IPS-15b (cell line): ENCODE data around the gene MRPL43.
"Not testable (repeated sequence)": the region's sequence is repeated elsewhere in the genome, so short reads cannot be mapped to it uniquely, and the experiment has no call there.

Experiments used
- H3K27me3 ChIP-seq: one replicate; pipeline ENCODE4 v1.6.1; 2013; ENCODE audit warnings: low read length; ENCODE audit not compliant: control insufficient read depth, insufficient read depth
- H3K36me3 ChIP-seq: one replicate; pipeline ENCODE4 v1.6.1; 2013; ENCODE audit warnings: low read length; ENCODE audit not compliant: control insufficient read depth, insufficient read depth
- H3K4me1 ChIP-seq: one replicate; pipeline ENCODE4 v1.6.1; 2013; ENCODE audit warnings: mild to moderate bottlenecking, low read length; ENCODE audit not compliant: control insufficient read depth, insufficient read depth
- H3K4me3 ChIP-seq: one replicate; pipeline ENCODE4 v1.5.1; 2013; ENCODE audit warnings: low read depth, low read length
- H3K9ac ChIP-seq: one replicate; pipeline ENCODE4 v1.6.1; 2013; ENCODE audit warnings: low read depth, mild to moderate bottlenecking, low read length
- H3K9me3 ChIP-seq: one replicate; pipeline ENCODE4 v1.6.1; 2013; ENCODE audit warnings: mild to moderate bottlenecking, low read length; ENCODE audit not compliant: control insufficient read depth, insufficient read depth

The MRPL43 gene

DNA sequence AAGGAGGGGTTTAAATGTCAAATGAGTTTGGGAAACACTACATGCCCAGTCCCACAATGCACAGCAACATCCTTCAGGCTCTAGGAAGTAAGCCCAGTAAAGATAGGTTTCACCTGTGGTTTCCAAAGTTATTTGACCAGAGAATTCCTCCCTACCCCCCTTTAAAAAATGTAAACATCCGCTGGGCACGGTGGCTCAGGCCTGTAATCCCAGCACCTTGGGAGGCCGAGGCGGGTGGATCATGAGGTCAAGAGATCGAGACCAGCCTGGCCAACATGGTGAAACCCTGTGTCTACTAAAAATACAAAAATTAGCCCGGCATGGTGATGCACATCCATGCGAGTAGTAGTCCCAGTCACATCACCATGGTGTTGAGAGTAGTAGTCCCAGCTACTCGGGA lies 11.9 kb downstream of the MRPL43 start:
- not testable (repeated sequence) for H3K4me3 ChIP-seq, H3K9ac ChIP-seq, H3K9me3 ChIP-seq, H3K27me3 ChIP-seq, H3K4me1 ChIP-seq
- peaks cover 11% of the 10 kb centered on the region for H3K36me3 ChIP-seq

DNA sequence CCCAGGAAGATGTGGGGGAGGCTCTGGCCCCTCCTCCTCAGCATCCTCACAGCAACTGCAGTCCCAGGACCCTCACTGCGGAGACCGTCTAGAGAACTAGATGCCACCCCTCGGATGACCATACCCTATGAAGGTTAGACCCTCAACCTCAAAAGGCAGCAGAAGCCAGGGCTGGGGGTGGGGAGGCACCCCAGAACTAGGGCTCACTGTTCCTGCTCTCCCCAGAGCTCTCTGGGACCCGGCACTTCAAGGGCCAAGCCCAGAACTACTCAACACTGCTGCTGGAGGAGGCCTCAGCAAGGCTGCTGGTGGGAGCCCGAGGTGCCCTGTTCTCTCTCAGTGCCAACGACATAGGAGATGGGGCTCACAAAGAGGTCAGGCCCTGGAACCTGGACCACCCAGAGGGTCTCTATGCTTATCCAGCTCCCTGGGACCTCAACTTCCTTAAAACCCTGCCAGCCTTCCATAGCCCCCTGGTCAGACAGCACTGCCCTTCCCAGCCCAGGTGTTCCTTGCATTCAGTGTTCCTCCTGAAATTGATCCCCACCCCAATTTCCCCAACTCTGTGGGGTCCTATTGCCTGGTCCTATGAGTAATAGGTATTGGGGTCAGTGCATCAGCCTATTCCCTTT lies 14.3 kb downstream of the MRPL43 start:
- Histone ChIP-seq H3K4me1 (peaks cover 9% of the 10 kb centered on the region), H3K9ac (no peak overlapping the region), H3K9me3 (no peaks in the 10 kb centered on the region), H3K36me3 (peaks cover 4% of the 10 kb centered on the region), H3K4me3 (no peak overlapping the region), H3K27me3 (peaks cover 7% of the 10 kb centered on the region)

DNA sequence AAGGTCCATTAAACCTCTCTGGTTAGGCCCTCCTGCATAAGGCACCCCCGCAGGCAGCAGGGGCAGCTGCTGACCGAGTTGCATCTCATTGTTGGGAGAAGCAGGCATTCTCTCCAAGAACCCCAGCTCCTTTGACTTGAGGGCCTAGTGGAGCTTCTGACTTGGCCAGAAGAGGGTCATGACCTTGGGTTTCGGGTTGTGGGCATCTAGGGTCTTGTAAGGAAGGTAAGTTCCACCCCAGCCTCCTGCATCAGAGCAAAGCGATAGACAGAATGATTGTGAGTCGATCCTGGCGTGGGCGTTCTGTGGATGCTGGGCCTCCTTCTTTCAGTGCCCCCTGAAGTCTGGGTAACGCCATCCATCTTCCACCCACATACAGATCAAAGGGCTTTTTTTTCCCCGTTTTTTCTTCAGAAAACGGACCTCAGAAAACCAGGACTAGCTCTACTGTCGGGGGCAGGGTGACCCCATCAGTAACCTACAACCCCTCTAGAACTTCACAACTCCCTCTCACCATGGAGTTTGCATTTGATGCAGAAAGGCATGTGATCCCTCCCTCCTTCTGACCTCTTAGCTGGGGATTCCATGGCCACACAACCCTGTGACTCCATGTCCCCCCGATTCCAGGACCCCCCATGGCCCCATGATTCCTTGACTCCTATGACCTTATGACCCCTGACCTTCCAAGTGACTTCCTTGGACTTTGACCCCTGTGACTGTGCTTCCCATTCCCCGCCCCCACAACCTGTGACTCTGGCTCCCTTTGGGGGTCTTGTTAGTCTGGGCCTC lies 15.0 kb downstream of the MRPL43 start:
- H3K9ac ChIP-seq = no peak overlapping the region
- H3K27me3 ChIP-seq = peaks cover 7% of the 10 kb centered on the region
- no peaks in the 10 kb centered on the region for H3K9me3 ChIP-seq
- no peak overlapping the region for H3K4me3 ChIP-seq
- peaks cover 4% of the 10 kb centered on the region for H3K36me3 ChIP-seq
- H3K4me1 ChIP-seq = peaks cover 9% of the 10 kb centered on the region

DNA sequence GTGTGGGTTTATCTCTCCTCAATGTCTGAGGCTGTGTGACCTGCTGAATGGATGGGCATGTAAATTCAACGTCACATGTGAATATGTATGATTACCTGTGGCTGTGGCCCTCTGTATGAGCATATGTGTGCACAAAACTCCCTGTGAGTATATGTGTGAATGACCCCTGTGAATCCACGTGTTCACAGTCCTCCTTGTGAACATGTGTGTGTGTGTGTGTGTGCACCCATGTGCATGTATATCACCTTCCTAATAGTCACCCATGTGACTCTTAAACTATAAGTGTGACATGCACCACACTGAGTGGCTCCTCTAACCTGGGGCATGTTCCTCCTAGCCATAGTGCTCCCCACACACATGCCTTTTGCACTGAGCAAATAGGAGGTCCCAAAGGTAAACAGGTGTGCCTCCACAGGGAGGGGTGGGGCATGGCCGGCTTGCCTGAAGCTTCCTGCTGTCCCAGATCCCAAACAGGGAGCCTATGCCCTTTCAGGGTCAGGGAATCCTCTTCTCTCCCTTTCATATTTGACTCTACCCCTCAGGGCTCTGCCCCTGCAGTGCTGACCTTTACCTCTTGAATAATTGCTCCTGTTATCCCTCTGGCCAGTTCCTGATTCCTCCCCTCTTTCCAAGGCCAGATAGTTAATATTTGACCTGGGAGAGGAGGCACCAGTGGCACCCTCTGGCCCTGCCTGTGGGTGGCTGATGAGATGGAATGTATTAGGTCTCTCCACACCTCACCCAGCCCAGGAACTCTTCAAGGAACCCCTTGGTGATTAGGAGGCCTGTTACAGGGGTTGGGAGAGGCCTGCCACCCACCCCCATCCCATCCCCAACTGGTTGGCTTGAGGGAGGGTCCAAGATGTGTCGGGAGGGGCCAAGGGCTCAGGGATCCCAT lies 16.1 kb downstream of the MRPL43 start:
- peaks cover 9% of the 10 kb centered on the region for H3K4me1 ChIP-seq
- no peaks in the 10 kb centered on the region for H3K9me3 ChIP-seq
- no peak overlapping the region for H3K9ac ChIP-seq
- peaks cover 7% of the 10 kb centered on the region for H3K27me3 ChIP-seq
- H3K4me3 ChIP-seq = no peak overlapping the region
- H3K36me3 ChIP-seq = peaks cover 4% of the 10 kb centered on the region

DNA sequence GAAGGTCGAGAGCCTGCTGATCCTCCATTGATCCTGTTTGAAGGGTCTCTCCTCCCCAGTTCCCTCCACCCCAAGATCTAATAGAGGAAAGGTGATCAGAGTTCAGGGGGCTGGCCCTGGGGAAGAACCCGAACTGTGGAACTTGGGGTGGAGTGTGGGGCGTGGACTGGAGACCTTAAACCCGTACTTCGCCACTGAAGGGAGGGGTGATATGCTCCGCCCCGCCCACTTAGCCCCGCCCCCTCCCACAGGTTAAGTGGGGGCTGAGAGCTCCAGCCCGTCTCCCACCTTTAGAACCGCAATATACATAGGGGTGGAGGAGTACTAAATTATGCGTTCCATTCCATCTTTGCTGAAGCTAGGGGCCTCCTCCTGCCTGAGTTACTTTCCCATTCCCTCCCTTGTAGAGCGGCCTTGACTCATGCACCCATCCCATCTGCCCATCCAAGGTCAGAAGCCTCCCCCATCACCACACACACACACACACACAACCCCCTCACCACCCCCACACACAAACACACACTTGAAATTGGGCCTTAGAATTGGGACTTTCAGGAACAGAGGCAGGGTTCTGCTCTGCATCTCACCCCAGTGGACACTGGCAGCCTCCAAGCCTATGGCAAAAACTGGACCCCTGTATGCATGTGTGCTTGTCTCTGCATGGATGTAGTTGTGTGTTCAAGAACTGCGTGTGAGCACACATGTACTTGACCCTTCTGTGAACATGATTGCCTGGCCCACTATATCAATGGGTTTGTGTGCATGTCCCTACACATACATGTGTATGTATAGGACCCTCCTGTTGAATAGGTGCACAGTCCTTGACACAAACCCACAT lies 17.0 kb downstream of the MRPL43 start:
- H3K27me3 ChIP-seq = peaks cover 7% of the 10 kb centered on the region
- H3K4me3 ChIP-seq = peak overlapping the region; percentile 80
- H3K4me1 ChIP-seq = peaks cover 9% of the 10 kb centered on the region
- no peak overlapping the region for H3K9ac ChIP-seq
- H3K9me3 ChIP-seq = no peaks in the 10 kb centered on the region
- H3K36me3 ChIP-seq = peaks cover 4% of the 10 kb centered on the region

DNA sequence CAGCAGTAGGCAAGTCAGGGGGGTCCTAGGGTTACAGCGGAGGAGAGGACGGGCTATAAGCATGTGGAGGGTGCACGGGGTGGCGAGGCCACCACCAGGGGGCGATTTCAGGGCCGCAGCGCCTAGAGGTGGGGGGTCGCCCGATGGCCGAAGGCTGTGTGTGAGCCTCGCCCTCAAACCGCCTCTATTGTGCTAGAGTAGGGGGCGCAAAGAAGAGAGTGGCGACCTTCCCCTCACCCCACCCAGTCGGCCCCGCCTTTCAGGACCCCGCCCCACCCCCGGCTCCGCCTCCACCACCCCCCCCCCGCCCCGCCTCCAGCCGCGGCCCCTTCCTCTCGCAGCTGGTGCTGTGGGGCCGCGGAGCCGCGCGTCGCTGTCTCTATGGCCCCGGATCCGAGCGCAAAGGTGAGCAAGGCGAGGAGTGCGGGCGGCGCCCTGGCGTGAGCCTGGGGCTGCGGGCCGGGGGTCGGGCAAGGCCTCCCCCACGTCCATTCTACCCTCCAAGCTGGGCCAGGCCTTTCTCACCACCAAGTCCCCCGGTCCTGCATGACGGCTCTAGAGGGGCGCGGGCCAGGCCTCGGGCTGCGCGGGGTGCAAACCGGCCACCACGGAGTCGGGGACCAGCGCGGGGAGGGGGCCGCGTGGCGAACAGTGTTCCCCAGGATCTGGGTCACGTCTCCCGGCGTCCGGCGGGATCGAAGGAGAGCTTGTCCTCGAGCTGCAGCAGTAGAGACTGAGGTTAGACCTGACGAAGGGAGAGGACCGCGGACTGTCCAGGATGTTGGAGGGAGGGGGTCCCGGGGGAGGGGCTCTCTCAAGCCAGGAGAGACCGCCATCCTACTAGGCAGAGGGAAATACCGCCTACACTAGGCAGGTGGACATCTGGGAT lies 17.9 kb downstream of the MRPL43 start, which contains the start of gene SEMA4G:
Gene SEMA4G, plus strand, starts transcription at position 318 of the 889 bp plus-strand sequence. CDS start 3,409 bp downstream, outside the sequence.
- Histone ChIP-seq H3K9ac (peak within 1 kb of the TSS; percentile 14), H3K27me3 (peaks cover 7% of the 10 kb centered on the region), H3K9me3 (no peaks in the 10 kb centered on the region), H3K4me1 (peaks cover 9% of the 10 kb centered on the region), H3K4me3 (peak within 1 kb of the TSS; percentile 80), H3K36me3 (peaks cover 4% of the 10 kb centered on the region)

DNA sequence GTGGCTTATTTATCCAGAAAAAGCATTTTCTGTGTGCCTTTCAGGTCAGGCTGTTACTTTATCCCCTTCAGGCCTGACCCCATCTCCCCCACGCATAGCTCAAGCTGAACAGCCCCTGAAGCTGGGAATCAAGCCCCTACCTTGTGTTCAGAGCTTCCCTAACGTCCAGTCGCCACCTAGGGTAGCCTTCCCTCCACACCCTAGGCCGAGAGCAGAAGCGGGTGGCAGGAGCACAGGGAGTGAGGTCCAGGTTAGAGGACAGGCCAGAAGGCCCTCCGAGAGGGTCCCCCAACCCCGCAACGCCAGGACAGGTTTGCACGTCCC lies 18.5 kb downstream of the MRPL43 start:
- Histone ChIP-seq H3K9me3 (no peaks in the 10 kb centered on the region), H3K9ac (peak overlapping the region; percentile 14), H3K36me3 (peaks cover 4% of the 10 kb centered on the region), H3K4me3 (peak overlapping the region; percentile 76), H3K27me3 (peaks cover 7% of the 10 kb centered on the region), H3K4me1 (peaks cover 9% of the 10 kb centered on the region)

DNA sequence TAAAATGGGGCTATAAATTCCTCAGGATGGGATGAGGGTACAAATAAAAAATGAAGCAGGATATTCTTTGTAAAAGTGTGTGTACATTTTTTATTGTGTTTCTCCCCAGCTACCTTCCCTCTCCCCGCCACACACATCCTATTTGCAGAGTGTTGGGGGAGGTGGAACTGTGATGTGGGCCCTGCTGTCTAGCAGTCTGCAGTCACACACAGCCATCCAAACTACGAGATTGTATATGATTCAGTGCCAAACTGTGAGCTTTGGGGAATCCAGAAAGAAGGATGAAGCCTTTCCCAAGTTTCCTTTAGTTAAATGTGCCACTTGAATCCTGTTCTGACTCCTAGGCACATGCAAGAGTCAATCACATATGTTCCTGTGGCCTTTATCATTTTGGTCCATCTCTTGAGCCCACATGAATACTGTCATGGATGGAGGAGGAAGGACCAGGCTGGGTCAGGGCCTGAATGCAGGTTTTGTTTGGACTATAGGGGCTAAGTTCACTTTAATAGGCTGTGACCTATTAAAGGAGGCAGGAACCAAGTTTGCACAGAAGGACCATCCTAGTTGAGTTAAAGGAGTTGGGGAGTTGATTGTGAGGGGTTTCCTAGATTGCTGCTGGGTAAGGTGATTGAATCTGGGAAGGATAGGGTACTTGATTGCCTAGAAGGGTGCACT lies 19.1 kb downstream of the MRPL43 start:
- Histone ChIP-seq H3K4me3 (peak overlapping the region; percentile 76), H3K9me3 (no peaks in the 10 kb centered on the region), H3K36me3 (peaks cover 4% of the 10 kb centered on the region)

DNA sequence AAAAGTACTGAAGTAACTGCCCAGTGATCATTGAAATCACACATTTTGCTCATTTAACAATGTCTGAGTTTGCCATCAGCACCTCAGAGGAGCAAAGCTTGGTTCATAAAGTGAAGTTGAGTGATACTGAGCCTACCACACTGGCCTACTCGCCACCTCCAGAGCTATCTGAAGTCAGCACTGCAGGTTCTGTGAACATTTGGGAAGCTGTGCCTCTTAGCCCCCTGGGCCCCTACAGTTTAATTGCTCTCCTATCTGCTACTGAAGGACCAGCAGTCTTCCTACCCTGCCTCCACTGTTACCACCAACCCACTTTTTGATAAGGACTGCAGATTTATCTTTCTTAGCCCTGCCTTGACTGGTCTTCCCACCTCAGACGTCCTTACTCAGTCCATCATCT lies 20.0 kb downstream of the MRPL43 start:
- H3K9ac ChIP-seq = no peak overlapping the region
- H3K27me3 ChIP-seq = peaks cover 7% of the 10 kb centered on the region
- H3K36me3 ChIP-seq = peaks cover 4% of the 10 kb centered on the region
- H3K9me3 ChIP-seq = no peaks in the 10 kb centered on the region
- H3K4me1 ChIP-seq = peaks cover 9% of the 10 kb centered on the region
- H3K4me3 ChIP-seq = no peak overlapping the region

More for the DNA sequence above, 19.1 kb downstream of the MRPL43 start:
- Histone ChIP-seq H3K4me1 (peaks cover 9% of the 10 kb centered on the region), H3K9ac (no peak overlapping the region), H3K27me3 (peaks cover 7% of the 10 kb centered on the region)

DNA sequence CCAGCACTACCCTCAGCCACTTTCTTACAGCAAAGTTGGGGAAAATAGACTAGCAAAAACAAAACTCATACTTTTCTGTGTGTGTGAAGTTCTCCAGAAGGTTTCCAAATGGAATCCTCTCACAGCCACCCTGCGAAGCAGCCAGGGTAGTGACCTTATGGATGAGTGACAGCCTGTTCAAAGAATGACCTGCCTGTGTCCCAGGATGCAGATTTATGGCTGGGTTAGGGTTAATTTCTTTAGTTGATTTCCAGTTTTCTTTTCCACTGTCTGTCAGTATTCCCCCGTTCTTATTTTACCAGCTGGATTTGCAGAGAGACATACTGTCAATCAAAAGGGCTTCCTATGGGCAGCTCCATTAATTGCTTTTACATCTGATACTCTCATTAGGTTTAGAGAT lies 20.4 kb downstream of the MRPL43 start:
- H3K27me3 ChIP-seq = peaks cover 7% of the 10 kb centered on the region
- H3K9ac ChIP-seq = no peak overlapping the region
- H3K36me3 ChIP-seq = peaks cover 4% of the 10 kb centered on the region
- no peaks in the 10 kb centered on the region for H3K9me3 ChIP-seq
- no peak overlapping the region for H3K4me3 ChIP-seq
- H3K4me1 ChIP-seq = peaks cover 9% of the 10 kb centered on the region
